CD4-positive, CD25-positive, alpha-beta regulatory T cell (primary cell): ENCODE results near the gene ABTB2. TPM values are rescaled to one million over a fixed set of nuclear protein-coding genes. Genes with fewer than 3 reads are reported as not detected.
A peak's percentile ranks its signal among the peaks of the same experiment; 100 is the strongest.

Source experiments
- ATAC-seq, 2 donors: fragments of 150-1000 bp; cut with Tn5 transposase; one replicate each; pipeline ENCODE4 v1.10.0; 2021; ENCODE audit warnings: low read depth in 2 of 2, moderate number of reproducible peaks in 2 of 2, moderate library complexity in 1 of 2
- DNase-seq, 3 donors: peaks; one replicate each; pipeline versions ENCODE4 v3.0.0 to v3.0.0-alpha.2; 2012 to 2022; ENCODE audit warnings: mixed read lengths in 1 of 3
- H3K27ac ChIP-seq: one replicate; pipeline ENCODE4 v1.7.0; 2013; ENCODE audit warnings: mild to moderate bottlenecking, low read length; ENCODE audit not compliant: insufficient read depth, poor library complexity, severe bottlenecking
- H3K27me3 ChIP-seq: one replicate; pipeline ENCODE4 v1.7.0; 2013; ENCODE audit warnings: low read length; ENCODE audit not compliant: control insufficient read depth, insufficient read depth
- H3K36me3 ChIP-seq: one replicate; pipeline ENCODE4 v1.7.0; 2013; ENCODE audit warnings: mild to moderate bottlenecking, low read length, moderate library complexity; ENCODE audit not compliant: control insufficient read depth, insufficient read depth
- H3K4me1 ChIP-seq: 2 replicates; pipeline ENCODE4 v1.7.0; 2013; ENCODE audit warnings: mild to moderate bottlenecking, low read length; ENCODE audit not compliant: insufficient read depth, control insufficient read depth, poor library complexity, severe bottlenecking
- H3K4me3 ChIP-seq: one replicate; pipeline ENCODE4 v1.7.0; 2013; ENCODE audit warnings: low read depth, mild to moderate bottlenecking, low read length, moderate library complexity
- H3K9me3 ChIP-seq, 2 experiments: 1 replicate in 1 of 2; 2 replicates in 1 of 2; pipeline ENCODE4 v1.7.0; 2013; ENCODE audit warnings: low read length in 2 of 2, mild to moderate bottlenecking in 1 of 2, moderate library complexity in 1 of 2; ENCODE audit not compliant: control insufficient read depth in 2 of 2
- H3K27ac Mint-ChIP-seq, 3 donors: one replicate each; pipeline ENCODE4 v1.8.0; 2020 to 2022; ENCODE audit warnings: mild to moderate bottlenecking in 3 of 3, mixed read lengths in 3 of 3, moderate library complexity in 2 of 3
- H3K27me3 Mint-ChIP-seq: one replicate; pipeline ENCODE4 v1.8.0; 2022; ENCODE audit warnings: mild to moderate bottlenecking, mixed read lengths
- H3K36me3 Mint-ChIP-seq: one replicate; pipeline ENCODE4 v1.8.0; 2020; ENCODE audit warnings: mixed read lengths
- H3K4me1 Mint-ChIP-seq, 4 donors: one replicate each; pipeline ENCODE4 v1.8.0; 2020 to 2022; ENCODE audit warnings: mixed read lengths in 4 of 4, mild to moderate bottlenecking in 1 of 4
- H3K4me3 Mint-ChIP-seq, 4 donors: one replicate each; pipeline ENCODE4 v1.8.0; 2020 to 2022; ENCODE audit warnings: mild to moderate bottlenecking in 4 of 4, mixed read lengths in 4 of 4, moderate library complexity in 3 of 4
- H3K9me3 Mint-ChIP-seq, 7 donors: one replicate each; pipeline ENCODE4 v1.8.0; 2020 to 2022; ENCODE audit warnings: mixed read lengths in 7 of 7, mild to moderate bottlenecking in 3 of 7, moderate library complexity in 2 of 7
- polyA plus RNA-seq, 4 donors: library from polyadenylated mRNA; unstranded; fragments of 300-500 nt; fragmentation: Illumina TruSeq; gene quantifications; one replicate each; pipeline ENCODE4 v1.2.3, GENCODE V29; 2021
- total RNA-seq: library from RNA; stranded (reverse); gene quantifications from one replicate; pipeline ENCODE4 v1.2.3, GENCODE V29; 2022

Gene ABTB2
- total and polyA plus RNA-seq, 5 donors from 2014 or later = 0.12 to 0.89 (median 0.13) TPM; not detected in 2

DNA sequence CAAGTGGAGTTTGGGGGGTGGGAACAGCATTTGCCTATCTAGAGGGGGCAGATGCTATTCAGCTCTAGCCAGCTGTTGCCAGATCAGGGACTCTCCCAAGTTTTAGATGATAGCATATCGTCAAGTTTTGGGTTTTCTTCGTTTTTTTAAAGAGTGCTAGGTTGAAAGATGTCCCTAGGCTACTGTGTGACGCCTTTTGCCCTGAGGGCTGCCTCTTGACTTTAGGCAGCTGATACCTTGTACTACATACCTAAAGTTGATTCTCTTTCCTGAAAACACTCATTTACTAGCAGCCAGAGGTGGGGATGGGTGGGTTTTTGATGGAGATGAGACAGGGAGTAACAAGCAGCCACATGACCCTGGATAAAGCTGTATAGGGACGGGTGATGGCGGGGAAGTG is 87.1 kb downstream of the ABTB2 start:
- Mint-ChIP-seq H3K36me3 (no peaks in the 10 kb centered on the region), H3K27ac (no peak overlapping the region), H3K4me1 (peaks cover 0 to 8% (median under 1%) of the 10 kb centered on the region in 4 donors), H3K27me3 (peaks cover 4% of the 10 kb centered on the region), H3K4me3 (no peak overlapping the region), H3K9me3 (no peaks in the 10 kb centered on the region)
- no peaks in the 10 kb centered on the region for H3K27me3 ChIP-seq
- ATAC-seq = no peak
- no peaks in the 10 kb centered on the region for H3K4me1 ChIP-seq
- no peak for DNase-seq
- H3K4me3 ChIP-seq = no peak overlapping the region
- no peaks in the 10 kb centered on the region for H3K36me3 ChIP-seq
- H3K27ac ChIP-seq = no peak overlapping the region
- no peaks in the 10 kb centered on the region for H3K9me3 ChIP-seq

- no peak for ATAC-seq
- H3K36me3 ChIP-seq = no peaks in the 10 kb centered on the region
- no peaks in the 10 kb centered on the region for H3K27me3 ChIP-seq
- no peaks in the 10 kb centered on the region for H3K4me1 ChIP-seq
- no peak overlapping the region for H3K27ac ChIP-seq
- Mint-ChIP-seq H3K9me3 (no peaks in the 10 kb centered on the region), H3K4me1 (peaks cover 0 to 8% (median under 1%) of the 10 kb centered on the region in 4 donors), H3K36me3 (no peaks in the 10 kb centered on the region), H3K27ac (peak overlapping the region in 1 of 3 donors; percentile 0), H3K27me3 (peaks cover 4% of the 10 kb centered on the region), H3K4me3 (no peak overlapping the region)
- H3K4me3 ChIP-seq = no peak overlapping the region
- DNase-seq = no peak
- no peaks in the 10 kb centered on the region for H3K9me3 ChIP-seq
These were observed 88.0 kb downstream of the ABTB2 start for GRCh38 chr11:34269694-34270245.

DNA sequence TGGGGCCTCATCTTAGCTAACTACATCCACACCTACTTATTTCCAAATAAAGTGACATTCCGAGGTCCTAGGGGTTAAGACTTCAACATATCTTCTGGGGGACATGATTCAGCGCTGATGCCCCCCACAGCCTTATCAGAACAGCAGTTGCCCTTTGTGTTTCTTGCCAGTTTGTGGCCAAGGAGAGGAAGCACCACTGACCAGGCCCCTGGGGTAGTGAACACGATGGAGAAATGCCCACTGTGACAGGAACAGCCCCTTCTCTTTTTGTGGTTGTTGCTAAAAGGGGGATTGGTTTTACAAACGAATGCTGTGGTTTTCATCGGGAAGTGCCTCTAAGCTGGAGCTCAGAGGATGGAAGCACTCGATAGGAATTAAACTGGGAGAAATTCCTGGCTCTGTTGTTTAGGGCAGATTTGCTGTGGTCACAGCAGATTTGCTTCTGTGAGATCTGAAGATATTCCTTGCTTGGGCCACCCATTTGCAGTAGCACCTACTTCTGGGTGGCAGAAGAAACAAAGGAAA is 88.8 kb downstream of the ABTB2 start:
- H3K27ac Mint-ChIP-seq = peak overlapping the region in 2 of 3 donors; percentile 35 to 48
- peaks cover 0 to 8% (median under 1%) of the 10 kb centered on the region in 4 donors for H3K4me1 Mint-ChIP-seq
- ATAC-seq = no peak

DNA sequence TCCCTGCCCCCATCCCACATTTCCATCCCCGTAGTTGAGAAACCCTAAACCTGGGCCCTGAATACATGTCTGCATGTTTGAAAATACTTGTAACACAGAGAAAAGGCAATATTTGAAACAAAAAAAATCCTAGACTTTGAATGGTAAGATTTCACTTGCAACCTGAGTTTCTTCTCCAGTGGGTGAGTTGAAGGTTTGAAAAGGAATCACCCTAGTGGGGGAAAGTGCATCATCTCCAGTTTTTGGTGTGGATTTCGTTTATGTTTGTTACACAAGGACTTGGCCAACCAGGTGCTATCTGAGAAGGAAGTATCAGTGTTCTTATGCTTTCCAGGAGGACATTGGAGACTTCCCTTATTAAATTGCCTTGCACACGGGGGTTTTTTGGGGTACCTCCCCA is 90.4 kb downstream of the ABTB2 start:
- H3K36me3 ChIP-seq = no peaks in the 10 kb centered on the region
- DNase-seq = no peak
- Mint-ChIP-seq H3K27me3 (peaks cover 13% of the 10 kb centered on the region), H3K27ac (no peak overlapping the region), H3K36me3 (no peaks in the 10 kb centered on the region), H3K4me3 (no peak overlapping the region), H3K9me3 (no peaks in the 10 kb centered on the region), H3K4me1 (peaks cover 0 to 8% (median under 1%) of the 10 kb centered on the region in 4 donors)
- H3K9me3 ChIP-seq = no peaks in the 10 kb centered on the region
- no peaks in the 10 kb centered on the region for H3K27me3 ChIP-seq
- H3K27ac ChIP-seq = no peak overlapping the region
- no peak overlapping the region for H3K4me3 ChIP-seq
- no peaks in the 10 kb centered on the region for H3K4me1 ChIP-seq
- no peak for ATAC-seq

More for the DNA sequence above, 88.8 kb downstream of the ABTB2 start:
- H3K9me3 Mint-ChIP-seq = no peaks in the 10 kb centered on the region
- H3K36me3 ChIP-seq = no peaks in the 10 kb centered on the region
- H3K36me3 Mint-ChIP-seq = no peaks in the 10 kb centered on the region
- no peaks in the 10 kb centered on the region for H3K9me3 ChIP-seq
- no peaks in the 10 kb centered on the region for H3K4me1 ChIP-seq
- no peak overlapping the region for H3K4me3 Mint-ChIP-seq
- no peak overlapping the region for H3K4me3 ChIP-seq
- no peaks in the 10 kb centered on the region for H3K27me3 ChIP-seq
- no peak for DNase-seq
- peaks cover 10% of the 10 kb centered on the region for H3K27me3 Mint-ChIP-seq
- no peak overlapping the region for H3K27ac ChIP-seq

GRCh38 chr11:34267013-34267412 is 90.8 kb downstream of the ABTB2 start:
- DNase-seq (no peak), ATAC-seq (no peak)
- Histone ChIP-seq H3K27me3 (no peaks in the 10 kb centered on the region), H3K27ac (no peak overlapping the region), H3K4me1 (no peaks in the 10 kb centered on the region), H3K9me3 (no peaks in the 10 kb centered on the region), H3K36me3 (no peaks in the 10 kb centered on the region), H3K4me3 (no peak overlapping the region)
- peaks cover 0 to 8% (median under 1%) of the 10 kb centered on the region in 4 donors for H3K4me1 Mint-ChIP-seq
- H3K4me3 Mint-ChIP-seq = no peak overlapping the region
- H3K27me3 Mint-ChIP-seq = peaks cover 17% of the 10 kb centered on the region
- H3K36me3 Mint-ChIP-seq = no peaks in the 10 kb centered on the region
- H3K27ac Mint-ChIP-seq = no peak overlapping the region
- H3K9me3 Mint-ChIP-seq = no peaks in the 10 kb centered on the region

- H3K27ac ChIP-seq = no peak overlapping the region
- Mint-ChIP-seq H3K27ac (no peak overlapping the region), H3K27me3 (peaks cover 19% of the 10 kb centered on the region), H3K4me3 (no peak overlapping the region), H3K9me3 (no peaks in the 10 kb centered on the region), H3K36me3 (no peaks in the 10 kb centered on the region), H3K4me1 (peaks cover 0 to 8% (median under 1%) of the 10 kb centered on the region in 4 donors)
- no peak overlapping the region for H3K4me3 ChIP-seq
- no peaks in the 10 kb centered on the region for H3K4me1 ChIP-seq
- no peaks in the 10 kb centered on the region for H3K9me3 ChIP-seq
- no peaks in the 10 kb centered on the region for H3K36me3 ChIP-seq
- ATAC-seq = no peak
- DNase-seq = no peak
- no peaks in the 10 kb centered on the region for H3K27me3 ChIP-seq
These were observed 91.5 kb downstream of the ABTB2 start for GRCh38 chr11:34266090-34266912.

DNA sequence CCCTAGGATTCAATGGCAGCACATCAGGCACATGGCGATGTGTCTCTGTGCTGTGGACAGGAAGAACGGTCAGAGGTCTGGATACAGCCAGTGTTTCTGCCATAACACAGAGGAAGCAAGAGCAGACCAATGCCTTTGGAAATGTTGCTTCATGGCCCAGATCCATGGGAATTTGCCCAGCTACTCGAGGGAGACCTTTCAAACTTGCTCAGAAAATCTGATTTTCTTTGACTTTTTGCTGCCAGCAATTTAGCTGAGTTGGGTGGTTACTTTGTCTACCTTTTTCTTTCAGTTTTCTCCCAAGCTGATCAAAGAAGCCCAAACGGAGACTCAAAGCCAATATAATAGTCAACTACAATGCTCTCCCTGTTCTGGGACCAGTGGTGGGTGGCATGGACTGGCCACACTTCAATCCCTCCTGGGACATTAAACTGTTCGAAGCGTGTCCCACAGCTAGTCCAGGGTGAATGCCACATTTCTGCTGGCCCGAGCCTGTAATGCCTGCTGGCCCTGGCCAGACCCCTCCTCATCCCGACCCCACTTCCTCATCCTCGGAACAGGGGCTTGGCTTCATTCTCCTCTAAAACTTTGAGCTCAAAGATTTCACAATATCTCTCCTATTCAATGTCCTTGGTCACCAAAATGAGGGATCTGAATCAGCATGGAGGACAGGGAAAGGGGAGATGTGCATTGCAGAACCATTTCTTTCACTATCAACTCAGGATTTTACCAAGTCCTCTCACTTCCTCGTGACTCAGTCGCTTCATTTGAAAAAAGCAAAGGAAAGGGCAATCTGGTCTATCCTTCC is 93.3 kb downstream of the ABTB2 start:
- Mint-ChIP-seq H3K4me1 (peaks cover 0 to 8% (median under 1%) of the 10 kb centered on the region in 4 donors), H3K9me3 (no peaks in the 10 kb centered on the region), H3K27me3 (peaks cover 22% of the 10 kb centered on the region), H3K27ac (no peak overlapping the region), H3K4me3 (no peak overlapping the region), H3K36me3 (no peaks in the 10 kb centered on the region)
- Histone ChIP-seq H3K36me3 (no peaks in the 10 kb centered on the region), H3K4me3 (no peak overlapping the region), H3K27me3 (no peaks in the 10 kb centered on the region), H3K4me1 (no peaks in the 10 kb centered on the region), H3K9me3 (no peaks in the 10 kb centered on the region), H3K27ac (no peak overlapping the region)
- ATAC-seq = no peak
- no peak for DNase-seq
